ENCODE measurements around the gene AGAP1. TPM values are rescaled to one million over a fixed set of nuclear protein-coding genes. Genes with fewer than 3 reads are reported as not detected.

The AGAP1 gene
- total RNA-seq, 1 donor from 2014 or later, result 21.1 TPM

- Histone ChIP-seq H3K9me3 (no peaks in the 10 kb centered on the region), H3K4me3 (no peak overlapping the region), H3K27me3 (no peaks in the 10 kb centered on the region), H3K27ac (no peak overlapping the region), H3K4me1 (peaks cover 20% of the 10 kb centered on the region), H3K36me3 (no peaks in the 10 kb centered on the region)
- DNase-seq (ENCODE audit: extremely low spot score in 2 of 2), result no peak
- intact Hi-C loops (cut with DNase I), result no loop called here
- TF ChIP-seq POLR2A (IDR thresholded peaks at IDR 0.05) (no peak), POLR2AphosphoS5 (IDR thresholded peaks at IDR 0.05; ENCODE audit: insufficient read depth in 1 of 2, low read depth in 1 of 2) (no peak), CTCF (IDR thresholded peaks at IDR 0.05) (no peak)
These were observed 86.7 kb downstream of the AGAP1 start for GRCh38 chr2:235580426-235581157.

GRCh38 chr2:235582081-235582686 is 88.3 kb downstream of the AGAP1 start:
- no peak for TF ChIP-seq POLR2A (IDR thresholded peaks at IDR 0.05)
- no peak for TF ChIP-seq POLR2AphosphoS5 (IDR thresholded peaks at IDR 0.05; ENCODE audit: insufficient read depth in 1 of 2, low read depth in 1 of 2)
- no peak for TF ChIP-seq CTCF (IDR thresholded peaks at IDR 0.05)
- intact Hi-C loops (cut with DNase I), result no loop called here
- H3K27ac ChIP-seq, result no peak overlapping the region

GRCh38 chr2:235582729-235583128 is 88.9 kb downstream of the AGAP1 start:
- H3K36me3 ChIP-seq, result no peaks in the 10 kb centered on the region
- H3K4me1 ChIP-seq, result peaks cover 10% of the 10 kb centered on the region
- intact Hi-C loops (cut with DNase I), result no loop called here
- no peaks in the 10 kb centered on the region for H3K27me3 ChIP-seq
- H3K9me3 ChIP-seq, result no peaks in the 10 kb centered on the region
- no peak for TF ChIP-seq CTCF (IDR thresholded peaks at IDR 0.05)
- no peak for TF ChIP-seq POLR2A (IDR thresholded peaks at IDR 0.05)
- no peak for TF ChIP-seq POLR2AphosphoS5 (IDR thresholded peaks at IDR 0.05; ENCODE audit: insufficient read depth in 1 of 2, low read depth in 1 of 2)
- H3K27ac ChIP-seq, result no peak overlapping the region
- no peak for DNase-seq (ENCODE audit: extremely low spot score in 2 of 2)
- no peak overlapping the region for H3K4me3 ChIP-seq

More at GRCh38 chr2:235582081-235582686, 88.3 kb downstream of the AGAP1 start:
- Histone ChIP-seq H3K36me3 (no peaks in the 10 kb centered on the region), H3K4me3 (no peak overlapping the region), H3K27me3 (no peaks in the 10 kb centered on the region), H3K4me1 (peaks cover 10% of the 10 kb centered on the region), H3K9me3 (no peaks in the 10 kb centered on the region)
- DNase-seq (ENCODE audit: extremely low spot score in 2 of 2), result no peak

- intact Hi-C loops (cut with DNase I), result no loop called here
- Histone ChIP-seq H3K9me3 (no peaks in the 10 kb centered on the region), H3K4me3 (no peak overlapping the region), H3K4me1 (peaks cover 10% of the 10 kb centered on the region), H3K27me3 (no peaks in the 10 kb centered on the region), H3K27ac (no peak overlapping the region), H3K36me3 (no peaks in the 10 kb centered on the region)
- TF ChIP-seq POLR2A (IDR thresholded peaks at IDR 0.05), result no peak
- TF ChIP-seq CTCF (IDR thresholded peaks at IDR 0.05), result no peak
- TF ChIP-seq POLR2AphosphoS5 (IDR thresholded peaks at IDR 0.05; ENCODE audit: insufficient read depth in 1 of 2, low read depth in 1 of 2), result no peak
- DNase-seq (ENCODE audit: extremely low spot score in 2 of 2), result no peak
These were observed 89.3 kb downstream of the AGAP1 start for GRCh38 chr2:235583144-235583543.

Data from vagina (tissue), 2 donors.